GM12892 (cell line): Measurements from ENCODE around the gene SH3D19.
A peak's percentile ranks its signal among the peaks of the same experiment; 100 is the strongest.
"Not testable (repeated sequence)": the region's sequence is repeated elsewhere in the genome, so short reads cannot be mapped to it uniquely, and the experiment has no call there.

Experiments used
- DNase-seq: peaks from one replicate; pipeline ENCODE4 v3.0.0; 2011; ENCODE audit not compliant: insufficient read length
- FAIRE-seq: peaks from 2 replicates; lab custom pipeline; 2011; peaks lifted over from hg19 to GRCh38; lab: Jason Lieb, UNC
- POLR2A ChIP-seq: IDR thresholded peaks from 2 replicates; pipeline ENCODE4 v1.6.1; 2011; ENCODE audit warnings: low read depth, low read length, control low read depth
- POLR2AphosphoS5 ChIP-seq: IDR thresholded peaks from 2 replicates; pipeline ENCODE4 v1.6.1; 2011; ENCODE audit warnings: low read depth, low read length, control low read depth
- TAF1 ChIP-seq: IDR thresholded peaks from 2 replicates; pipeline ENCODE4 v1.6.1; 2011; ENCODE audit warnings: low read depth, mild to moderate bottlenecking, control low read depth, low read length, borderline replicate concordance

The SH3D19 gene

DNA sequence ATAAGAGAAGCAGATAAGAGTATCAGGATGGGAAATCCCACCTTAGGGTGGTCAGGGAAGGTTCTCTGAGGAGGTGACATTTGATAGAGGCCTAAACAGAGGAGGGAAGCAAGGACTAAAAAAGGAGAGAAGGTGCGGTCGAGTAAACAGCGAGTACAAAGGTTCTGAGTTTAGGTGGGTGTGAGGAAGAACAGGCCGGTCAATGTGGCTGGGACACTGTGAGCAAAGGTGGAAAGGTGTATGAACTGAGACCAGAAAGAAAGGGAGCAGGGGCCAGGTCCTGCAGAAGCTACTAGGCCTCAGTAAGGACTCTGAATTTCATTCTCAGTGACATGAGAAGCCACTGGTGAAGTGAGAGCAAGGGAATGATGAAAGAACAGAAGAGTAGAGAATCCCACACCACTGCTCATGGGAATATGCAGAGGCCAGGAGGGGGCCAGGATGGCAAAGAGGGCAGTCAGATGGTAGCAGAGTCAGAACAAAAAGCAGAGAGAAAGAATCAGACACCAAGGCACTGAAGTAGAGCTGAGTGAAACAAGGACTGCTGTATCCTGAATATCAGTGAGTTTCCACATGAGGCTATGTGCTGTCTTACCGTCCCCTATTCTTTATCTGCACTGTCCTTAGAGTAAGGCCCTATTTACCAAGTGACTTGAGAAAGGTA is 30.4 kb downstream of the SH3D19 start:
- FAIRE-seq (no peak), DNase-seq (no peak)
- no peak for TF ChIP-seq TAF1
- TF ChIP-seq POLR2A, result no peak
- TF ChIP-seq POLR2AphosphoS5, result no peak

DNA sequence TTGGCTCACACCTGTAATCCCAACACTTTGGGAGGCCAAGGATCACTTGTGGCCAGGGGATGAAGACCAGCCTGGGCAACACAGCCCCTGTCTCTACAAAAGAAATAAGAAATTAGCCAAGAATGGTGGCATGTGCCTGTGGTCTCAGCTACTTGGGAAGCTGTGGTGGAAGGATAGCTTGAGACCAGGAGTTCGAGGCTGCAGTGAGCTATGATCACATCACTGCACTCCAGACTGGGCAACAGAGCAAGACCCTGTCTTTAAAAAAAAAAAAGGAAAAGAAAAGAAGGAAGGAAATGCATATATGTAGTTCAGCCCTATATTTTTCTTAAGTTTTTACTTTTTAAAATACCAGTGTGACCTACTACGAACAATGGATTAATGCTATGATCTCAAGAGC is 33.4 kb downstream of the SH3D19 start:
- FAIRE-seq (no peak), DNase-seq (no peak)
- TF ChIP-seq TAF1, result no peak
- no peak for TF ChIP-seq POLR2A

DNA sequence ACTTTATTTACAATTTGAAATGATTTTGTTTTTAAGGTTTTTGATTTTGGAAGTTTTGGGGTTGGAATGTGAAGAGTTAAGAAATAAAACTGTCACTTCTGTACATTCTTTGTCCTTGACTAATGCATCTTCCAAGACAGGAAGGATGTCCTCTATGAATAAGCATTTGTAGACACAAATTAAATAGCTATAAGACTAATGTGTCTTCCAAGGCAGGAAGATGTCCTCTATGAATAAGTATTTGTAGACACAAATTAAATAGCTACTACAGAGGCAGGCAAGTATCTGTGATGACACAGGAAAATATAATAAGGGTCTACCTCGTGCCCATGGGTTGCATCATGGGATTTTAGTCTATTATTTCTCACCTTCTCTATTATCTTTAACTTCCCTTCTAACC is 33.9 kb downstream of the SH3D19 start:
- no peak for FAIRE-seq

DNA sequence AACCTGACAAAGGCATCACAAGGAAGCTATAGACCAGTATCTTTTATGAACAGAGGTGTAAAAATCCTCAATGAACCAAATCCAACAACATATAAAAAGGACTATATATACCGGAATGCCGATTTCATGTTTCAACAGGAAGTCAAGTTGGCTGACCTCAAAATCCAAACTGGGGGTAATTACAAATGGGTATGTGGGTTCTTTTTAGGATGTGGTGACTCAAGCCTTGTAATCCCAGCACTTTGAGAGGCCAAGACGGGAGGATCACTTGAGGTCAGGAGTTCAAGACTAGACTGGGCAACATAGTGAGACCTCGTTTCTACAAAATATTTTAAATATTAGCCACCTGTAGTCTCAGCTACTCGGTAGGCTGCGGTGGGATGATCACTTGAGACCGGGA is 38.0 kb downstream of the SH3D19 start:
- FAIRE-seq, result no peak
- TF ChIP-seq POLR2AphosphoS5, result no peak
- no peak for TF ChIP-seq TAF1
- no peak for DNase-seq

More for the DNA sequence above, 33.9 kb downstream of the SH3D19 start:
- no peak for DNase-seq
- TF ChIP-seq POLR2AphosphoS5, result no peak
- no peak for TF ChIP-seq TAF1
- no peak for TF ChIP-seq POLR2A

DNA sequence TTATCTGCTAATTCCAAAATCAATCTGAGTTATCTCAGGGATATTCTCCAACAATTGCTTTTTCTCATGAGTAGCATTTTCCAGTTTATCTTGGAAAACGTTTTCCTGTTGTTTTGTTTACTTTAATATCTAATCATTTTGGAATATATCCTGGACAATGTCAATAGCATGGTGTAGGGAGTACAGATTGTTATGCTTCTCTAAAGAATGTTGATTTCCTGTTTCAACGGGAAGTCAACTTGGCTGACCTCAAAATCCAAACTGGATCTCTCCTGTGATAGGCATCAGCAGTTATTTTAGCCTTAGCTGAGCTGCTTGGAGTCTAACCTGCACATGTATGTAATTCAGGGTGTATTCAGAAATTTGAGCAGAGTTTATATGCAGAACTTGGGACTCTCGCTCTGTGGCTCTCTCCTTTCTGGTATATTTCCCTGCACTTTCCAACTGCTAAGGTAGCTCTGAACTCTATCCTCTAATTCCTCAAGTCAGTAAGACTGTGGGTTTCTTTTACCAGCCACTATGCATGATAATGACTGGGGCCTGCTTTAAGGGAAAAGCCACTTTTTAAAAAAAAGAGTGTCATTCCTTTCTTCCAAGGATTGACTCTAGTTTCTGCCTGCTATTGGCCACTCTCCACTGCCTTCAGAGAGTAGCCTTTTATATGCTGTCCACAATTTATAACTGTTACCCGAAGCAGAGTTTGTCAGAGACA is 40.7 kb downstream of the SH3D19 start:
- TF ChIP-seq TAF1 (no peak), POLR2AphosphoS5 (no peak), POLR2A (no peak)
- no peak for DNase-seq
- FAIRE-seq, result no peak

DNA sequence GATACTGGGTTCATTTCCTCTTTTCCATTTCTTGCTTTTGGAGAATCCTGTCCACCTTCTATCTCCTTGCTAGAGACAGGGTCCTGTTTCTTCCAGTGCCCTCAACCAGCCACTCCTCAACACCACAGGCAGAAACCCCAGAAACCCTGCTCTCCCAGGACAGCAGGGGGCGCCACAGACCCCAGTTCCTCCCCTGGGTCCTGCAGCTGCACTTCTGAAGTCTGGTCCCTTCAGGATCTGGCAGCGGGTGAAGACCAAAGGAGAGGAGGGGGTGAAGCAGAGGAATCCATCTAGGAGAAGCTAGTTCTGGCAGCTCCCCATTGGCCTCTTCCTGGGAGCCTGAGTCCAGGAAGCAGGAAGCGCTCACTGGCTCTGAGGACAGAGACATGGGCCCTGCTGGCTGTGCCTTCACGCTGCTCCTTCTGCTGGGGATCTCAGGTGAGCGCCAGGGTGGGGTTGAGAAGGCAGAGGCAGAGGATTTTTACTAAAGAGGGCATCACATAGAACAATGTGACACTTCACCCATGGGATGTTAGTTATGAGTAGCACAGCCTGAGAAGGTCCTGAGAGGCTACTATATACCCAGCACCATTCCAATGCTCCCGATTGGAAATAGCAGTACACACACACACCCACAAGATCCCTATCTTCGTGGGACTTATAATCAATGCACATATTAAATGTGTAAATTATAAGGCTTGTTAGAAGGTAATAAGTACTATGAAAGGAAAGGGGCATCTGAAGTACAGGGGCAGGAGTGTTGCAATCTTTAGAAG is 48.4 kb downstream of the SH3D19 start, which contains the start of gene PRSS48:
TSS of gene PRSS48 (plus strand) at position 375 of the 776 bp plus-strand sequence. CDS start at position 387, 12 bp downstream.
- DNase-seq (peak; percentile 24), FAIRE-seq (no peak)
- no peak for TF ChIP-seq POLR2A
- no peak for TF ChIP-seq POLR2AphosphoS5
- no peak for TF ChIP-seq TAF1

DNA sequence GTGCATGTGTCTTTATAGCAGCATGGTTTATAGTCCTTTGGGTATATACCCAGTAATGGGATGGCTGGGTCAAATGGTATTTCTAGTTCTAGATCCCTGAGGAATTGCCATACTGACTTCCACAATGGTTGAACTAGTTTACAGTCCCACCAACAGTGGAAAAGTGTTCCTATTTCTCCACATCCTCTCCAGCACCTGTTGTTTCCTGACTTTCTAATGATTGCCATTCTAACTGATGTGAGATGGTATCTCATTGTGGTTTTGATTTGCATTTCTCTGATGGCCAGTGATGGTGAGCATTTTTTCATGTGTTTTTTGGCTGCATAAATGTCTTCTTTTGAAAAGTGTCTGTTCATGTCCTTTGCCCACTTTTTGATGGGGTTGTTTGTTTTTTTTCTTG is 56.5 kb downstream of the SH3D19 start:
- not testable (repeated sequence) for DNase-seq, FAIRE-seq

DNA sequence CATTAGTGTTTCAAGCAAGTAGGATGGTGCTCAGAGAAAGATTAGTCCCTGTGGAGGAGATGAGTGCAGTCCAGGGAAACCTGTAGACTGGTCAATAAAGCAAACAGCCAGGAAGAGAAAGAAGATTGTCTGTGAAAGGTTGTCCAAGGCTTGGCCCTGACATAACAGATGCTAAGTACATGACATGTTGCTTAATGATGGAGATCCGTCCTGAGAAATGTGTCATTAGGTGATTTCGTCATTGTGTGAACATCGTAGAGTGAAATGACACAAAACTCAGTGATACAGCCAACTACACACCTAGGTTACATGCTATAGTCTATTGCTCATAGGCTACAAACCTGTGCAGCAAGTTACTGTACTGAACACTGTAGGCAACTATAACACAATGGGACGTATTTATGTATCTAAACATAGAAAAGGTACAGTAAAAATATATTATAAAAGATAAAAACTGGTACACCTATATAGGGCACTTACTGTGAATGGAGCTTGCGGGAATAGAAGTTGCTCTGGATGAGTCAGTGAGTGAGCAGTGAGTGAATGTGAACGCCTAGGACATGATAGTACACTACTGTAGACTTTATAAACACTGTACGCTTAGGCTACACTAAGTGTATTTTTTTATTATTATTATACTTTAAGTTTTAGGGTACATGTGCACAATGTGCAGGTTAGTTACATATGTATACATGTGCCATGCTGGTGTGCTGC is 57.4 kb downstream of the SH3D19 start:
- FAIRE-seq (no peak), DNase-seq (no peak)

DNA sequence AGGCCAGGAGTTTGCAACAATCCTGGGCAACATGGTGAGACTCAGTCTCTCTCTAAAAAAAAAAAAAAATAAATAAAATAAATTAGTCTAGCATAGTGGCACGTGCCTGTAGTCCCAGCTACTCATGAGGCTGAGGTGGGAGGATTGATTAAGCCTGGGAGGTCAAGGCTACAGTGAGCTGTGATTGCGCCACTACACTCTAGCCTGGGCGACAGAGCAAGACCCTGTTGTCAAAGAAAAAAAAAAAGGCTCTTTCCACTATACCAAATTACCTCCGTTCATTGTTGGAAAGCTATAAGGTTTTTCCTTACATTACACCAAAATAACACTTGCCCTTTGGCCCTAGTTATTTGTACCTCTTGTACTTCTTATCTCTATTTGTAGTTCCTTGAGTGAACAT is 58.3 kb downstream of the SH3D19 start:
- FAIRE-seq (no peak), DNase-seq (no peak)
- TF ChIP-seq POLR2A (no peak), TAF1 (no peak), POLR2AphosphoS5 (no peak)

More for the DNA sequence above, 57.4 kb downstream of the SH3D19 start:
- no peak for TF ChIP-seq POLR2AphosphoS5
- no peak for TF ChIP-seq TAF1
- no peak for TF ChIP-seq POLR2A

DNA sequence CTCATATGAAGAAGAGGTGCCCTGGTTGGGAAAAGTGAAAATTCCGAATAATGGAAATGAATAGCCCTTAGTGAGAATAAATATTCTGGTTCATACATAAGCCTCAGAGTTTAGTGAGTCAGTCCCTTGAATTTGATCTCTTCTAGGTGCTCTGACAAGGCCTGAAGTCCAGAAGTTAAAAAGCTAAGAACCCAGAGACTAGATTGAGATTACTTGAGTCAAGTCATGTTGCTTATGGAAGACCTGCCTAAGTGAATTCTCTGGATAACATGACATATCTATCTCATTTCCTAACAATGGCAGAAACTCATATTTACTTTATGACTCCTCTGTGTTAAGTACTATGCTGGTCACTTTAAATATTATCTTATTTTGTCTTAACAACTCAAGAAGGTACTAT is 58.9 kb downstream of the SH3D19 start:
- TF ChIP-seq TAF1, result no peak
- TF ChIP-seq POLR2AphosphoS5, result no peak
- no peak for TF ChIP-seq POLR2A
- no peak for FAIRE-seq

DNA sequence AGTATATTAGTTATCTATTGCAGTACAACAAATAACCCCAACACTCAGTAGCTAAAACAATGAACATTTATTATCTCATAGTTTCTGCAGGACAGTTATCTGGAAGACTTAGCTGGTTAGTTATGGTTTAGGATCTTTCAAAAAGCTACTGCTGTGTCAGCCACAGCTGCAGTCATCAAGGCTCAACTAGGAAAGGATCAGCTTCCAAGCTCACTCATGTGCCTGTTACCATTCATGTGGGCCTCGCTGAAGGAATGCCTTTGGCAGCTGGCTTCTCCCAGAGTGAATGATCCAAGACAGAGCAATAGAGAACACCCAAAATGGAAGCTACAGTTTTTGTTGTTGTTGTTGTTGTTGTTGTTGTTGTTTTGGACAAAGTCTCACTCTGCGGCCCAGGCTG is 62.0 kb downstream of the SH3D19 start:
- FAIRE-seq, result no peak
- TF ChIP-seq POLR2AphosphoS5 (no peak), POLR2A (no peak), TAF1 (no peak)
- no peak for DNase-seq

More for the DNA sequence above, 58.9 kb downstream of the SH3D19 start:
- DNase-seq, result no peak
